ENCODE measurements around the gene TSPAN11. TPM values are rescaled to one million over a fixed set of nuclear protein-coding genes. Genes with fewer than 3 reads are reported as not detected.

TSPAN11 gene
- total RNA-seq, 2 donors from 2014 or later = not detected

GRCh38 chr12:31033681-31034080, 107.1 kb downstream of the TSPAN11 start:
- Mint-ChIP-seq H3K27me3 (peaks cover 61% of the 10 kb centered on the region), H3K36me3 (ENCODE audit: low read depth) (no peaks in the 10 kb centered on the region), H3K27ac (no peak overlapping the region), H3K4me3 (no peak overlapping the region), H3K4me1 (peaks cover 3% of the 10 kb centered on the region)
- H3K9me3 ChIP-seq (ENCODE audit: control insufficient read depth, low read length, poor library complexity, severe bottlenecking) = no peaks in the 10 kb centered on the region
- ATAC-seq (no peak), DNase-seq (no peak)

- ATAC-seq (no peak), DNase-seq (no peak)
- peaks cover 3% of the 10 kb centered on the region for H3K4me1 Mint-ChIP-seq
- H3K27me3 Mint-ChIP-seq = peaks cover 59% of the 10 kb centered on the region
- H3K9me3 ChIP-seq (ENCODE audit: control insufficient read depth, low read length, poor library complexity, severe bottlenecking) = no peaks in the 10 kb centered on the region
- H3K4me3 Mint-ChIP-seq = no peak overlapping the region
- no peak overlapping the region for H3K27ac Mint-ChIP-seq
- H3K36me3 Mint-ChIP-seq (ENCODE audit: low read depth) = no peaks in the 10 kb centered on the region
These were observed 107.8 kb downstream of the TSPAN11 start for GRCh38 chr12:31034372-31034771.

GRCh38 chr12:31035226-31035625, 108.7 kb downstream of the TSPAN11 start:
- H3K4me3 Mint-ChIP-seq = no peak overlapping the region

GRCh38 chr12:31035967-31036665, 109.6 kb downstream of the TSPAN11 start:
- Mint-ChIP-seq H3K27me3 (peaks cover 51% of the 10 kb centered on the region), H3K36me3 (ENCODE audit: low read depth) (no peaks in the 10 kb centered on the region)
- ATAC-seq = no peak

More at GRCh38 chr12:31035226-31035625, 108.7 kb downstream of the TSPAN11 start:
- no peak for ATAC-seq
- H3K36me3 Mint-ChIP-seq (ENCODE audit: low read depth) = no peaks in the 10 kb centered on the region
- H3K27me3 Mint-ChIP-seq = peaks cover 56% of the 10 kb centered on the region
- no peaks in the 10 kb centered on the region for H3K9me3 ChIP-seq (ENCODE audit: control insufficient read depth, low read length, poor library complexity, severe bottlenecking)
- no peak overlapping the region for H3K27ac Mint-ChIP-seq
- DNase-seq = no peak
- peaks cover 3% of the 10 kb centered on the region for H3K4me1 Mint-ChIP-seq

GRCh38 chr12:31037028-31037427, 110.5 kb downstream of the TSPAN11 start:
- peaks cover 3% of the 10 kb centered on the region for H3K4me1 Mint-ChIP-seq

More at GRCh38 chr12:31035967-31036665, 109.6 kb downstream of the TSPAN11 start:
- peaks cover 3% of the 10 kb centered on the region for H3K4me1 Mint-ChIP-seq
- no peak overlapping the region for H3K27ac Mint-ChIP-seq
- no peak overlapping the region for H3K4me3 Mint-ChIP-seq
- no peak for DNase-seq
- no peaks in the 10 kb centered on the region for H3K9me3 ChIP-seq (ENCODE audit: control insufficient read depth, low read length, poor library complexity, severe bottlenecking)

GRCh38 chr12:31037931-31038330, 111.4 kb downstream of the TSPAN11 start:
- Mint-ChIP-seq H3K36me3 (ENCODE audit: low read depth) (no peaks in the 10 kb centered on the region), H3K27ac (no peak overlapping the region), H3K4me3 (no peak overlapping the region), H3K27me3 (peaks cover 45% of the 10 kb centered on the region), H3K4me1 (peaks cover 3% of the 10 kb centered on the region)
- ATAC-seq (no peak), DNase-seq (no peak)
- H3K9me3 ChIP-seq (ENCODE audit: control insufficient read depth, low read length, poor library complexity, severe bottlenecking) = no peaks in the 10 kb centered on the region

More at GRCh38 chr12:31037028-31037427, 110.5 kb downstream of the TSPAN11 start:
- no peak for ATAC-seq
- H3K9me3 ChIP-seq (ENCODE audit: control insufficient read depth, low read length, poor library complexity, severe bottlenecking) = no peaks in the 10 kb centered on the region
- peaks cover 47% of the 10 kb centered on the region for H3K27me3 Mint-ChIP-seq
- no peak overlapping the region for H3K27ac Mint-ChIP-seq
- H3K4me3 Mint-ChIP-seq = no peak overlapping the region
- H3K36me3 Mint-ChIP-seq (ENCODE audit: low read depth) = no peaks in the 10 kb centered on the region
- no peak for DNase-seq

- H3K27ac Mint-ChIP-seq = no peak overlapping the region
- peaks cover 30% of the 10 kb centered on the region for H3K27me3 Mint-ChIP-seq
These were observed 114.6 kb downstream of the TSPAN11 start for GRCh38 chr12:31041033-31041564.

More at GRCh38 chr12:31041033-31041564, 114.6 kb downstream of the TSPAN11 start:
- H3K36me3 Mint-ChIP-seq (ENCODE audit: low read depth) = no peaks in the 10 kb centered on the region
- no peak overlapping the region for H3K4me3 Mint-ChIP-seq
- H3K9me3 ChIP-seq (ENCODE audit: control insufficient read depth, low read length, poor library complexity, severe bottlenecking) = no peaks in the 10 kb centered on the region
- DNase-seq (no peak), ATAC-seq (no peak)
- no peaks in the 10 kb centered on the region for H3K4me1 Mint-ChIP-seq

Other genes with a start within 250 kb of the TSPAN11 start
- gene IPO8, start 230.9 kb upstream of the TSPAN11 start, total RNA-seq = 10 to 100 TPM; 27.4 to 28.0 TPM
- gene CAPRIN2, start 171.8 kb upstream of the TSPAN11 start, total RNA-seq = 10 to 100 TPM; 19.1 to 28.5 TPM
- 10 to 100 TPM; 53.6 to 66.3 TPM for gene DDX11, start 147.1 kb downstream of the TSPAN11 start, total RNA-seq

Data from T-helper 17 cell (primary cell).